ENCODE results near the gene ADCY6. TPM values are rescaled to one million over a fixed set of nuclear protein-coding genes. Genes with fewer than 3 reads are reported as not detected.

Gene ADCY6
- total RNA-seq, 1 donor from 2014 or later: 54.4 TPM

GRCh38 chr12:48781750-48782456 is 7.0 kb downstream of the ADCY6 start:
- Mint-ChIP-seq H3K36me3 (peaks cover 10% of the 10 kb centered on the region), H3K27me3 (no peaks in the 10 kb centered on the region), H3K4me1 (ENCODE audit: unreplicated experiment) (peaks cover 12% of the 10 kb centered on the region), H3K4me3 (no peak overlapping the region), H3K27ac (no peak overlapping the region), H3K9me3 (no peaks in the 10 kb centered on the region)
- DNase-seq (ENCODE audit: extremely low spot score, unreplicated experiment): no peak
- TF ChIP-seq CTCF (conservative IDR thresholded peaks at IDR 0.05): no peak

- Mint-ChIP-seq H3K9me3 (no peaks in the 10 kb centered on the region), H3K27ac (no peak overlapping the region), H3K4me1 (ENCODE audit: unreplicated experiment) (peaks cover 9% of the 10 kb centered on the region), H3K36me3 (peaks cover 10% of the 10 kb centered on the region), H3K27me3 (no peaks in the 10 kb centered on the region), H3K4me3 (no peak overlapping the region)
- no peak for TF ChIP-seq CTCF (conservative IDR thresholded peaks at IDR 0.05)
- DNase-seq (ENCODE audit: extremely low spot score, unreplicated experiment): no peak
Observed at GRCh38 chr12:48780381-48781025, 8.4 kb downstream of the ADCY6 start.

GRCh38 chr12:48779869-48780268 is 9.0 kb downstream of the ADCY6 start:
- H3K9me3 Mint-ChIP-seq: no peaks in the 10 kb centered on the region
- TF ChIP-seq CTCF (conservative IDR thresholded peaks at IDR 0.05): no peak
- peaks cover 9% of the 10 kb centered on the region for H3K4me1 Mint-ChIP-seq (ENCODE audit: unreplicated experiment)
- DNase-seq (ENCODE audit: extremely low spot score, unreplicated experiment): no peak
- no peak overlapping the region for H3K4me3 Mint-ChIP-seq
- peaks cover 10% of the 10 kb centered on the region for H3K36me3 Mint-ChIP-seq
- H3K27me3 Mint-ChIP-seq: no peaks in the 10 kb centered on the region
- H3K27ac Mint-ChIP-seq: peak overlapping the region; percentile 71

GRCh38 chr12:48777501-48778400 is 11.1 kb downstream of the ADCY6 start:
- peaks cover 9% of the 10 kb centered on the region for H3K4me1 Mint-ChIP-seq (ENCODE audit: unreplicated experiment)
- H3K4me3 Mint-ChIP-seq: no peak overlapping the region
- no peak overlapping the region for H3K27ac Mint-ChIP-seq
- H3K27me3 Mint-ChIP-seq: no peaks in the 10 kb centered on the region
- H3K9me3 Mint-ChIP-seq: no peaks in the 10 kb centered on the region
- no peak for TF ChIP-seq CTCF (conservative IDR thresholded peaks at IDR 0.05)
- DNase-seq (ENCODE audit: extremely low spot score, unreplicated experiment): no peak
- peaks cover 10% of the 10 kb centered on the region for H3K36me3 Mint-ChIP-seq

- H3K27ac Mint-ChIP-seq: no peak overlapping the region
- H3K4me3 Mint-ChIP-seq: no peak overlapping the region
- H3K27me3 Mint-ChIP-seq: no peaks in the 10 kb centered on the region
- H3K9me3 Mint-ChIP-seq: no peaks in the 10 kb centered on the region
- no peak for DNase-seq (ENCODE audit: extremely low spot score, unreplicated experiment)
- TF ChIP-seq CTCF (conservative IDR thresholded peaks at IDR 0.05): no peak
- H3K4me1 Mint-ChIP-seq (ENCODE audit: unreplicated experiment): peaks cover 9% of the 10 kb centered on the region
- H3K36me3 Mint-ChIP-seq: peaks cover 10% of the 10 kb centered on the region
Observed at GRCh38 chr12:48776956-48777355, 11.9 kb downstream of the ADCY6 start.

Data from type B pancreatic cell (in vitro differentiated cells).